ENCODE results near the gene FAM124A.

DNA sequence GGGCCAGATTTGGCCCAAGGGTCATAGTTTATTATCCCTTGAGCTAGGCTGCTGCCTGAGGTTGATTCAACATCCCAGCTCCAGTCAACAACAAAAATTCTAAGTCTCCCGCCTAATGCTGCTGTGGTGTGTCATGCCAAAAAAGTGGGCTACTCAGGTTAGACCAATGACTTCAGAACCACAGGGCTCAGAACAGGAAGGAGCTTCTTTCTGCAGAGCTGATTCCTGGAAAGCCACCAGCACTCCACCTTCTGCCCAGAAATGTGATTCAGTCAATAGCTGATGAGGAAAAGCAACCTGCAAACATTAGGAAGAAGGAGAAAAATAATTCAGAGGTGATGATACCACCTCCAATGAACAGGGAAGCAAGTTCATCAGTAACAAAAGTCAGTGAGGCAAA is 61.2 kb downstream of the FAM124A start:
- TF ChIP-seq, protein P1, sequence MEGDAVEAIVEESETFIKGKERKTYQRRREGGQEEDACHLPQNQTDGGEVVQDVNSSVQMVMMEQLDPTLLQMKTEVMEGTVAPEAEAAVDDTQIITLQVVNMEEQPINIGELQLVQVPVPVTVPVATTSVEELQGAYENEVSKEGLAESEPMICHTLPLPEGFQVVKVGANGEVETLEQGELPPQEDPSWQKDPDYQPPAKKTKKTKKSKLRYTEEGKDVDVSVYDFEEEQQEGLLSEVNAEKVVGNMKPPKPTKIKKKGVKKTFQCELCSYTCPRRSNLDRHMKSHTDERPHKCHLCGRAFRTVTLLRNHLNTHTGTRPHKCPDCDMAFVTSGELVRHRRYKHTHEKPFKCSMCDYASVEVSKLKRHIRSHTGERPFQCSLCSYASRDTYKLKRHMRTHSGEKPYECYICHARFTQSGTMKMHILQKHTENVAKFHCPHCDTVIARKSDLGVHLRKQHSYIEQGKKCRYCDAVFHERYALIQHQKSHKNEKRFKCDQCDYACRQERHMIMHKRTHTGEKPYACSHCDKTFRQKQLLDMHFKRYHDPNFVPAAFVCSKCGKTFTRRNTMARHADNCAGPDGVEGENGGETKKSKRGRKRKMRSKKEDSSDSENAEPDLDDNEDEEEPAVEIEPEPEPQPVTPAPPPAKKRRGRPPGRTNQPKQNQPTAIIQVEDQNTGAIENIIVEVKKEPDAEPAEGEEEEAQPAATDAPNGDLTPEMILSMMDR (IDR thresholded peaks at IDR 0.05): no peak
- no peak for TF ChIP-seq EP300 (IDR thresholded peaks at IDR 0.05; ENCODE audit: low read depth)

Data from transverse colon (tissue), 3 donors.